Prostate gland (tissue), 2 donors: ENCODE measurements around the gene SLC35F5. TPM values are rescaled to one million over a fixed set of nuclear protein-coding genes. Genes with fewer than 3 reads are reported as not detected.

Experiments
- DNase-seq: peaks from one replicate; pipeline ENCODE4 v3.0.0-alpha.2; 2019; ENCODE audit warnings: low spot score
- H3K27ac ChIP-seq, 2 donors: fragments of 200-600 bp; sonication (generic); 2 replicates each; pipeline ENCODE4 v1.5.1; 2017 to 2019
- H3K27me3 ChIP-seq: fragments of 200-600 bp; sonication (generic); replicated peaks from 2 replicates; pipeline ENCODE4 v1.5.1; 2019; ENCODE audit not compliant: insufficient read depth
- H3K36me3 ChIP-seq, 2 donors: fragments of 200-600 bp; sonication (generic); 1 replicate in 1 of 2; 2 replicates in 1 of 2; pipeline versions ENCODE4 v1.5.1 to v1.8.1; 2017 to 2019
- H3K4me1 ChIP-seq: fragments of 200-600 bp; sonication (generic); replicated peaks from 2 replicates; pipeline ENCODE4 v1.5.1; 2019
- H3K4me3 ChIP-seq, 2 donors: fragments of 200-600 bp; sonication (generic); 2 replicates each; pipeline ENCODE4 v1.5.1; 2017 to 2019
- H3K9me3 ChIP-seq: fragments of 200-600 bp; sonication (generic); 2 replicates; pipeline ENCODE4 v1.5.1; 2017
- CTCF ChIP-seq, 4 experiments: fragments of 200-600 bp in 2 of 4; fragments of 450-650 bp in 2 of 4; sonication (generic) in 2 of 4; IDR thresholded peaks; 1 replicate in 3 of 4; 2 replicates in 1 of 4; pipeline ENCODE4 v1.5.1; 2016 to 2019; ENCODE audit warnings: antibody characterized with exemption in 4 of 4, mild to moderate bottlenecking in 2 of 4, moderate library complexity in 2 of 4
- POLR2A ChIP-seq: fragments of 450-650 bp; IDR thresholded peaks from one replicate; pipeline ENCODE4 v1.6.1; 2016; ENCODE audit warnings: antibody characterized with exemption, mild to moderate bottlenecking
- POLR2AphosphoS5 ChIP-seq: sonication (generic); formaldehyde crosslinking; IDR thresholded peaks from one replicate; pipeline ENCODE4 v1.6.1; 2017; ENCODE audit warnings: antibody characterized with exemption
- WGBS: methylation state at CpG from one replicate; pipeline ENCODE4 v1.1.5; 2018; 5-methylcytosine and 5-hydroxymethylcytosine counted together
- intact Hi-C: fragments of 100-400 bp; cut with DNase I; formaldehyde crosslinking; loops from one replicate; pipeline ENCODE4 v1.14.2; 2022
- total RNA-seq, 2 donors: library from RNA; depleted of rRNA; stranded (reverse); fragments of >200 nt; gene quantifications; one replicate each; pipeline ENCODE4 v1.1.0, GENCODE V29; 2016

The SLC35F5 gene
- total RNA-seq, 2 donors from 2014 or later, result 69.7 to 88.6 TPM

- H3K4me1 ChIP-seq, result no peaks in the 10 kb centered on the region
- TF ChIP-seq CTCF (IDR thresholded peaks at IDR 0.05) (no peak), POLR2AphosphoS5 (no peak), POLR2A (no peak)
- peaks cover 0 to 2% of the 10 kb centered on the region in 2 donors for H3K36me3 ChIP-seq
- intact Hi-C loops, result no loop called here
- H3K27ac ChIP-seq, result no peak overlapping the region
- no peak for DNase-seq
- 86% methylated on average over 4 of the region's 4 CpGs for WGBS
- no peaks in the 10 kb centered on the region for H3K27me3 ChIP-seq
- H3K9me3 ChIP-seq, result no peaks in the 10 kb centered on the region
- H3K4me3 ChIP-seq, result no peak overlapping the region
Observed at GRCh38 chr2:113739849-113740248, 16.6 kb downstream of the SLC35F5 start.

- Histone ChIP-seq H3K27me3 (no peaks in the 10 kb centered on the region), H3K27ac (no peak overlapping the region), H3K4me3 (no peak overlapping the region), H3K4me1 (no peaks in the 10 kb centered on the region), H3K9me3 (no peaks in the 10 kb centered on the region), H3K36me3 (no peaks in the 10 kb centered on the region)
- intact Hi-C loops, result no loop called here
- TF ChIP-seq CTCF (IDR thresholded peaks at IDR 0.05), result no peak
- TF ChIP-seq POLR2AphosphoS5, result no peak
- TF ChIP-seq POLR2A, result no peak
- 89% methylated on average over 1 of the region's 1 CpG for WGBS
- DNase-seq, result no peak
Observed at GRCh38 chr2:113734185-113734584, 22.3 kb downstream of the SLC35F5 start.

- no peaks in the 10 kb centered on the region for H3K36me3 ChIP-seq
- H3K4me1 ChIP-seq, result no peaks in the 10 kb centered on the region
- intact Hi-C loops, result no loop called here
- no peak overlapping the region for H3K27ac ChIP-seq
- no peak for DNase-seq
- TF ChIP-seq CTCF (IDR thresholded peaks at IDR 0.05), result no peak
- no peak for TF ChIP-seq POLR2AphosphoS5
- TF ChIP-seq POLR2A, result no peak
- H3K9me3 ChIP-seq, result no peaks in the 10 kb centered on the region
- no peak overlapping the region for H3K4me3 ChIP-seq
- WGBS, result 40% methylated on average over 3 of the region's 3 CpGs
- no peaks in the 10 kb centered on the region for H3K27me3 ChIP-seq
Observed at GRCh38 chr2:113724010-113724409, 32.4 kb downstream of the SLC35F5 start.

- intact Hi-C loops, result no loop called here
- H3K36me3 ChIP-seq, result no peaks in the 10 kb centered on the region
- 64% methylated on average over 1 of the region's 1 CpG for WGBS
Observed at GRCh38 chr2:113723411-113723810, 33.0 kb downstream of the SLC35F5 start.

More at GRCh38 chr2:113723411-113723810, 33.0 kb downstream of the SLC35F5 start:
- Histone ChIP-seq H3K27ac (no peak overlapping the region), H3K4me1 (no peaks in the 10 kb centered on the region), H3K9me3 (no peaks in the 10 kb centered on the region), H3K27me3 (no peaks in the 10 kb centered on the region), H3K4me3 (no peak overlapping the region)
- DNase-seq, result no peak
- TF ChIP-seq POLR2AphosphoS5, result no peak
- no peak for TF ChIP-seq POLR2A
- no peak for TF ChIP-seq CTCF (IDR thresholded peaks at IDR 0.05)
